ENCODE results near the gene ZGLP1.
"Not testable (repeated sequence)": the region's sequence is repeated elsewhere in the genome, so short reads cannot be mapped to it uniquely, and the experiment has no call there.

DNA sequence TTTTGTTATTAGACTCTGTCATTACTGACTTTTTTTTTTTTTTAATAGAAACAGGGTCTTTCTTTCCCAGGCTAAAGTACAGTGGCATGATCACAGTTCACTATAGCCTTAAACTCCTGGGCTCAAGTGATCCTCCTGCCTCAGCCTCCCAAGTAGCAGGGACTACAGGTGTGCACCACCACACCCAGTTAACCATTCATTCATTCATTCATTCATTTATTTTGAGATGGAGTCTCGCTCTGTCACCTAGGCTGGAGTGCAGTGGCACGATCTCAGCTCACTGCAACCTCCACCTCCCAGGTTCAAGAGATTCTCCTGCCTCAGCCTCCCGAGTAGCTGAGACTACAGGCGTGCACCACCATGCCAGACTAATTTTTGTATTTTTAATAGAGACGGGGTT lies 27.6 kb downstream of the ZGLP1 start:
- not testable (repeated sequence) for TF ChIP-seq POLR2A, CTCF, EP300 (IDR thresholded peaks at IDR 0.05)

Data from ovary (tissue), 3 donors.